ENCODE results near the gene CRIM1.

- TF ChIP-seq EZH2 (IDR thresholded peaks at IDR 0.05; ENCODE audit: insufficient read depth, poor library complexity, severe bottlenecking): no peak
- TF ChIP-seq EZH2phosphoT487 (IDR thresholded peaks at IDR 0.05; ENCODE audit: insufficient read depth, low read depth): no peak
Observed at GRCh38 chr2:36352701-36353100, 2.9 kb upstream of the CRIM1 start.

Data from GM23248 (cell line).